Activated naive CD4-positive, alpha-beta T cell treated with anti-CD3 and anti-CD28 coated beads, Interleukin-2, amount 10 ng/mL, durations not matched to agents 7 days and 5 days (primary cell): ENCODE data around the gene OR10A6.

Experiments used
- CTCF ChIA-PET: fragments of 350-600 bp; sonication (Branson Sonifier 250); formaldehyde crosslinking; loops from one replicate; lab custom pipeline; 2021; ENCODE audit warnings: antibody characterized with exemption; lab: Charles Lee
- DNase-seq: peaks from one replicate; pipeline ENCODE4 v3.0.0-alpha.2; 2020
- H3K27ac Mint-ChIP-seq: one replicate; pipeline ENCODE4 v1.8.0; 2021; ENCODE audit warnings: mild to moderate bottlenecking, moderate library complexity, mixed read lengths
- H3K27me3 Mint-ChIP-seq: one replicate; pipeline ENCODE4 v1.8.0; 2021; ENCODE audit warnings: mild to moderate bottlenecking, mixed read lengths
- H3K36me3 Mint-ChIP-seq: one replicate; pipeline ENCODE4 v1.8.0; 2021; ENCODE audit warnings: mixed read lengths
- H3K4me1 Mint-ChIP-seq: one replicate; pipeline ENCODE4 v1.8.0; 2021; ENCODE audit warnings: mixed read lengths
- H3K4me3 Mint-ChIP-seq: one replicate; pipeline ENCODE4 v1.8.0; 2021; ENCODE audit warnings: mild to moderate bottlenecking, moderate library complexity, mixed read lengths
- H3K9me3 Mint-ChIP-seq: one replicate; pipeline ENCODE4 v1.8.0; 2021; ENCODE audit warnings: mixed read lengths

Gene OR10A6

GRCh38 chr11:7944123-7944522, 13.1 kb upstream of the OR10A6 start:
- CTCF ChIA-PET, result no interaction called here
- Mint-ChIP-seq H3K27me3 (peaks cover 12% of the 10 kb centered on the region), H3K4me3 (no peak overlapping the region)

DNA sequence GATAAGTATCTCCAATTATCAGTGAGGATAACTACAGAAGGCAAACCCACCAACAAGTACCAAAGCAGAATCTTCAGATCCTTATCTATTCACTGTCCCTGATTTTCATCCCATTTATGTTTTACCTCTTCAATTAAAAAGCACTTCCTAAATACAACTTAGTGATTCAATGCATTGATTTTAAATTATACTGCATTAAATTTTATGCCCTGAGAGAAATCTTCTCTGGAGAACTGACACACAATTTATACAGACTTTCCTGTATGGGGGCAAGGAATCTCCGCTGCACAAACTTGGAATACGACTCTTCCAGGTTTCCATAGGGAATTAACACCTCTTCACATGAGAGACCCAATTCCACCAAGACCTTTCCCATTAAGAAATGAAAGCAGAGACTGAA, 10.5 kb upstream of the OR10A6 start, which contains the start of gene OR10A3:
Gene OR10A3 (minus strand): TSS at position 101 of the 400 bp plus-strand sequence. CDS start 2,188 bp downstream, outside the sequence.
- H3K36me3 Mint-ChIP-seq, result no peaks in the 10 kb centered on the region
- CTCF ChIA-PET, result no interaction called here
- no peaks in the 10 kb centered on the region for H3K4me1 Mint-ChIP-seq
- no peak within 1 kb of the TSS for H3K27ac Mint-ChIP-seq
- H3K4me3 Mint-ChIP-seq, result no peak within 1 kb of the TSS
- H3K9me3 Mint-ChIP-seq, result peaks cover 15% of the 10 kb centered on the region
- H3K27me3 Mint-ChIP-seq, result peaks cover 5% of the 10 kb centered on the region
- no peak for DNase-seq

More at GRCh38 chr11:7944123-7944522, 13.1 kb upstream of the OR10A6 start:
- Mint-ChIP-seq H3K9me3 (peaks cover 15% of the 10 kb centered on the region), H3K4me1 (no peaks in the 10 kb centered on the region), H3K27ac (no peak overlapping the region), H3K36me3 (no peaks in the 10 kb centered on the region)
- no peak for DNase-seq

DNA sequence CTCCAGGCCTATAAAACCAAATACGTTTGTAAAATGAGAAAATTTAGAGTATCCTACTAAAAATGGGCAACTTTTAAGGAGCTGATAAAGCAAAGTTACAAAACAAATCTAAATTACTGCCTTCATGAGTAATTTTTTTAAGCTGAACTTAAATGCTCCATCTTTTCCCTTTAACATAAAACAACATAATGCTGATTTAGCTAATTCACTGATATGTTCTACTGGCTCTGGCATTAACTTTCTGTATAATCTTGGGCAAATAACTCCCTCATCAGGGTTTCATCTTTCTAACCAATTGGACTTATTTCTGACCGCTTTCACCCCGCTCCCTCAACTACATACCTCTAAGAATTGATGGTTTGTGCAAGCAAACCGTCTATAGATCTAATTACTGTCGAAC, 10.1 kb upstream of the OR10A6 start:
- H3K27me3 Mint-ChIP-seq, result peaks cover 5% of the 10 kb centered on the region
- H3K9me3 Mint-ChIP-seq, result peaks cover 15% of the 10 kb centered on the region
- H3K36me3 Mint-ChIP-seq, result no peaks in the 10 kb centered on the region
- H3K4me3 Mint-ChIP-seq, result no peak overlapping the region
- CTCF ChIA-PET, result no interaction called here
- H3K4me1 Mint-ChIP-seq, result no peaks in the 10 kb centered on the region
- no peak overlapping the region for H3K27ac Mint-ChIP-seq
- no peak for DNase-seq

DNA sequence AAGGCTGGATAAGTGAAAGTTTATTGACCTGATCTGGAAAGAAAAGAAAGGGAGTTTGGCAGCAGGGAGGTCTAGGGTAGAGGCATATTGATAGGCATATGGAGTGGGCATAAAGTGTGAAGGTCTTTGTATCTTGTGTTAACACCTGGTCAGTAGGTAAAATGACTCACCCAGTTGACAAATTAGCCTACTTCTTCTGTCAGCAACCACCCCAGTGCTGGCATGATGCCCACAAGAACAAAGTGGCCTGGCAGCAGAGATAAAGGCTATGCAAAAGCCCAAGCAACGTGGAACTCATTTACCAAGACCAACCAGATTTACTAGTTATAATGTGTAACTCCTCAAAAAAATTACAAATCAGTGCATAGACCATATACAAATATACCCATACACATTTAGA, 5.5 kb upstream of the OR10A6 start:
- H3K27ac Mint-ChIP-seq, result no peak overlapping the region
- no peak overlapping the region for H3K4me3 Mint-ChIP-seq
- CTCF ChIA-PET, result no interaction called here
- no peaks in the 10 kb centered on the region for H3K9me3 Mint-ChIP-seq
- no peaks in the 10 kb centered on the region for H3K36me3 Mint-ChIP-seq
- H3K4me1 Mint-ChIP-seq, result no peaks in the 10 kb centered on the region
- no peak for DNase-seq
- H3K27me3 Mint-ChIP-seq, result no peaks in the 10 kb centered on the region

DNA sequence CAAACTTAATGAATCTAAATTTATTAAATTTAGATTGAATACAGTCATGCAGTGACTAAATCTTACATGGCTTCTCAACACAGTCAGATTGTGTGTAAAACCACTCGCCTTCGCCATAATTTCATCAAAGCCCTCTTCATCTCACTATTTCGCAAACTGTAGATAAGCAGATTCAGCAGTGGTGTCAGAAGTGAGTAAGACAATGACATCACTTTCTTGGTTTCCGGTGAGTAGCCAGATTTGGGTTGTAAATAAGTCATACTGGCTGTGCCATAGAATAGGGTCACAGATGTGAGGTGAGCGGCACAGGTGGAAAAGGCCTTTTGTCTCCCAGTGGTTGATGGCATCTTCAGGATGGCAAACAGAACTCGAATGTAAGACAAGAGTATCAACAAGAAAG, 3.4 kb downstream of the OR10A6 start:
- H3K9me3 Mint-ChIP-seq, result no peaks in the 10 kb centered on the region
- no peak overlapping the region for H3K4me3 Mint-ChIP-seq
- no peak overlapping the region for H3K27ac Mint-ChIP-seq
- H3K36me3 Mint-ChIP-seq, result no peaks in the 10 kb centered on the region
- CTCF ChIA-PET, result no interaction called here
- DNase-seq, result no peak
- peaks cover 8% of the 10 kb centered on the region for H3K27me3 Mint-ChIP-seq
- H3K4me1 Mint-ChIP-seq, result no peaks in the 10 kb centered on the region

DNA sequence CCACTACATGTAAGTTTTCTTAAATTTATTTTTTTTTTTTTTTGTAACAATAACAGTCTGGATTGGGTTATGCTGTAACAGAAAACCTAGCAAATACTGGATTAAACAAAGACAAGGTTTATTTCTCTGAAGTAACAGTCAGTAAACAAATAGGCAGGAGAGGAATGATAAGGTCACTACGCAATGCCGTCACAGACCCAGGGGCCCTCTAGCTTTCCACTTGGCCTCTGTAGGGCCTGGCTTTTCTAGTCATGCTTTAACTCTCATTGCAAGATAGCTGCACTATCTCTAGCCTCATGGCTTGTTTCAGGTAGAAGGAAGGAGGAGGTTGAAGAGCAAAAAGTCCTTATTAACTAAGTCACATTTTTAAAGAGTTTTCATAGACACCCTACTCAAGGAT, 6.5 kb downstream of the OR10A6 start:
- Mint-ChIP-seq H3K9me3 (no peaks in the 10 kb centered on the region), H3K27ac (no peak overlapping the region), H3K4me3 (no peak overlapping the region), H3K27me3 (peaks cover 4% of the 10 kb centered on the region), H3K36me3 (no peaks in the 10 kb centered on the region), H3K4me1 (no peaks in the 10 kb centered on the region)
- CTCF ChIA-PET, result no interaction called here
- no peak for DNase-seq

GRCh38 chr11:7918141-7918540, 12.9 kb downstream of the OR10A6 start:
- no peak overlapping the region for H3K27ac Mint-ChIP-seq
- H3K4me1 Mint-ChIP-seq, result no peaks in the 10 kb centered on the region
- no peaks in the 10 kb centered on the region for H3K9me3 Mint-ChIP-seq
- no peaks in the 10 kb centered on the region for H3K36me3 Mint-ChIP-seq
- no peaks in the 10 kb centered on the region for H3K27me3 Mint-ChIP-seq
- CTCF ChIA-PET, result no interaction called here
- no peak for DNase-seq
- H3K4me3 Mint-ChIP-seq, result no peak overlapping the region

DNA sequence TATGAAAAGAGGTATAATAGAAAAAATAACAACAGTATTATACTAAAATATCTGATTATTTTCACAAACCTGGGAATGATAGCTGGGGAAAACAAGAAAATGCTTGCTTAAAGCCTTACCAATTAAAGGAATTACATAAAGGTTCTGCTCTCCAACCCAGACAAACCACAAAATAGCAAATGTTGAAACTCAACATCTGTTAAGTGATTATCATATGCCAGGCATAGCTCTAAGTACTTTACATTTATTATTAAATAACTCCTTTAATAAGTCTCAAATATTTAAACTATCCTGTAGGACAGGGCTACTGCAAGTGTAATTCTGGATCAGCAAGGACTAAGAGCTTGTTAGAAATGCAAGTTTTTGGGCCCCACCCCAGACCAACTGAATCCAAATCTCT, 20.1 kb downstream of the OR10A6 start:
- no peaks in the 10 kb centered on the region for H3K9me3 Mint-ChIP-seq
- no peaks in the 10 kb centered on the region for H3K36me3 Mint-ChIP-seq
- no peak overlapping the region for H3K27ac Mint-ChIP-seq
- no peak overlapping the region for H3K4me3 Mint-ChIP-seq
- no peak for DNase-seq
- H3K27me3 Mint-ChIP-seq, result peaks cover 8% of the 10 kb centered on the region
- H3K4me1 Mint-ChIP-seq, result no peaks in the 10 kb centered on the region
- CTCF ChIA-PET, result interaction anchor here (0.6 to 1.8 kb wide), 2 partner anchors 18 to 218 kb away, joined by 3 to 4 read pairs; no protein-coding TSS in a partner anchor

GRCh38 chr11:7910286-7910788, 20.7 kb downstream of the OR10A6 start:
- Mint-ChIP-seq H3K36me3 (no peaks in the 10 kb centered on the region), H3K27me3 (peaks cover 11% of the 10 kb centered on the region), H3K4me3 (no peak overlapping the region), H3K4me1 (no peaks in the 10 kb centered on the region), H3K27ac (no peak overlapping the region), H3K9me3 (no peaks in the 10 kb centered on the region)
- CTCF ChIA-PET, result interaction anchor here (0.6 to 1.8 kb wide), 2 partner anchors 18 to 217 kb away, joined by 3 to 4 read pairs; no protein-coding TSS in a partner anchor
- DNase-seq, result no peak

DNA sequence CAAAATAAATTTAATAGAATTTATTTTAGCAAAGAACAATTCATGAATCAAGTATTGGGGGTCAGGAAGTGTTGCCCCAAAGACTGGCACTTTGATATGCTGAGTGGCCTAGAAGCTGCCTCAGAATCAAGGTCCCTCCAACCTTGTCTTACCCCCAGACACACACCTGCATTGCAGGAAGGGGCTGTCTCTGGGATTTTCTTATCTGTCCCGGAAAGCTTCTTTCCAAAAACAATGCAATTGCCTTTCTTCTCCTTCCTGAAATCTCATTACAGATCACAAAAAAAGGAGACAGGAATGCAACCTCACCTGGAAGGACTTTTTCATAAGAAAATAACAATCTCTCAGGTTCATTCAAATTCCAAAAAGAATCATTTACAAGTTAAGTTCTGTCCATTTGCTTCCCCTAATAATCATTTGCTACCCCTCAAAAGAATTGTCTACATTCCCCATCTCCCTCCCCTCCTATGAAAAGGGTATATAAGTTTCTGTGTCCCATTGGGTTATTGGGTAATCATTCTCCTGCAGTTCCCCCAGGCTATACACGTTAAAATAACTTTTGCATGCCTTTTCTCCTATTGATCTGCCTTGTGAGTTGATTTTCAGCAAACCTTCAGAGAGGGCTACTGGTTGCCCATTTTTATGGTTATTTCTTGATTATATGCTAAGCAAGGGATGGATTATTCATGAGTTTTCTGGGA, 21.3 kb downstream of the OR10A6 start:
- Mint-ChIP-seq H3K36me3 (no peaks in the 10 kb centered on the region), H3K4me1 (no peaks in the 10 kb centered on the region), H3K9me3 (no peaks in the 10 kb centered on the region), H3K4me3 (no peak overlapping the region), H3K27ac (no peak overlapping the region), H3K27me3 (peaks cover 11% of the 10 kb centered on the region)
- no peak for DNase-seq
- CTCF ChIA-PET, result no interaction called here

- no peak overlapping the region for H3K27ac Mint-ChIP-seq
- H3K4me3 Mint-ChIP-seq, result no peak overlapping the region
- no peaks in the 10 kb centered on the region for H3K4me1 Mint-ChIP-seq
- no peaks in the 10 kb centered on the region for H3K9me3 Mint-ChIP-seq
- H3K36me3 Mint-ChIP-seq, result no peaks in the 10 kb centered on the region
- peaks cover 11% of the 10 kb centered on the region for H3K27me3 Mint-ChIP-seq
- no peak for DNase-seq
- CTCF ChIA-PET, result interaction anchor here (1.6 kb wide), 1 partner anchor 14 kb away, joined by 6 read pairs; no protein-coding TSS in a partner anchor
These were observed 23.9 kb downstream of the OR10A6 start for GRCh38 chr11:7907121-7907520.

GRCh38 chr11:7906481-7906880, 24.6 kb downstream of the OR10A6 start:
- no peak for DNase-seq
- no peak overlapping the region for H3K27ac Mint-ChIP-seq
- no peaks in the 10 kb centered on the region for H3K9me3 Mint-ChIP-seq
- no peaks in the 10 kb centered on the region for H3K36me3 Mint-ChIP-seq
- H3K4me1 Mint-ChIP-seq, result no peaks in the 10 kb centered on the region
- CTCF ChIA-PET, result interaction anchor here (1.6 kb wide), 1 partner anchor 14 kb away, joined by 6 read pairs; no protein-coding TSS in a partner anchor
- H3K27me3 Mint-ChIP-seq, result peaks cover 10% of the 10 kb centered on the region
- H3K4me3 Mint-ChIP-seq, result no peak overlapping the region

DNA sequence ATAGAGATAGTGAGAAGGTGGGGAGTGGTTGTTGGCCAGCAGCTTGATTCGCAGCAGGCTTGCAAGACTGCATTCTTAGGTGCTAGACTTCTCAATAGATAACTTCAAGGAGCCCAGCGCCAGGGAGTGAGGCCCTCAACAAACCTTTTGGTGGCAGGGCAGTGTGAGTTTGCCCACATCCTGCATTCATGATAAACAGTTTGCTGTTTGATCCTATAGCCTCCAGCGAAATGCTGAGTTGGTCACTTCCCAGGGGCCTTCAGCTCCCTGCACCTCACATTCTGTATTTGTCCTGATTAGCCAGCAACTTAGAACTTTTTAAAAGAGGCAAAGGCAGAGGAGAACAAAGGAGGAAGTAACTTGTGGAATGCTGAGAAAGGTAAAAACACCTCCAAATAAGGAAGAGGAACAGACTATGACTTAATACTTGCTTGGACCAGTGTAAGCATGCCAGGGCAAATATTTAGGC, 25.1 kb downstream of the OR10A6 start:
- CTCF ChIA-PET, result interaction anchor here (1.6 kb wide), 1 partner anchor 13 kb away, joined by 6 read pairs; no protein-coding TSS in a partner anchor
- Mint-ChIP-seq H3K27me3 (peaks cover 8% of the 10 kb centered on the region), H3K9me3 (no peaks in the 10 kb centered on the region), H3K27ac (no peak overlapping the region), H3K4me3 (no peak overlapping the region), H3K4me1 (no peaks in the 10 kb centered on the region), H3K36me3 (no peaks in the 10 kb centered on the region)
- no peak for DNase-seq

GRCh38 chr11:7905549-7905948, 25.5 kb downstream of the OR10A6 start:
- CTCF ChIA-PET, result interaction anchor here (1.6 kb wide), 1 partner anchor 13 kb away, joined by 6 read pairs; no protein-coding TSS in a partner anchor

GRCh38 chr11:7904917-7905316, 26.2 kb downstream of the OR10A6 start:
- H3K9me3 Mint-ChIP-seq, result no peaks in the 10 kb centered on the region
- no peaks in the 10 kb centered on the region for H3K36me3 Mint-ChIP-seq
- no peak overlapping the region for H3K27ac Mint-ChIP-seq
- no peak for DNase-seq
- no peak overlapping the region for H3K4me3 Mint-ChIP-seq
- no peaks in the 10 kb centered on the region for H3K4me1 Mint-ChIP-seq
- CTCF ChIA-PET, result interaction anchor here (0.6 kb wide), 1 partner anchor 55 kb away, joined by 4 read pairs; no protein-coding TSS in a partner anchor
- peaks cover 8% of the 10 kb centered on the region for H3K27me3 Mint-ChIP-seq

More at GRCh38 chr11:7905549-7905948, 25.5 kb downstream of the OR10A6 start:
- no peak overlapping the region for H3K4me3 Mint-ChIP-seq
- no peaks in the 10 kb centered on the region for H3K9me3 Mint-ChIP-seq
- H3K27ac Mint-ChIP-seq, result no peak overlapping the region
- peaks cover 8% of the 10 kb centered on the region for H3K27me3 Mint-ChIP-seq
- DNase-seq, result no peak
- no peaks in the 10 kb centered on the region for H3K4me1 Mint-ChIP-seq
- H3K36me3 Mint-ChIP-seq, result no peaks in the 10 kb centered on the region
